ENCODE data around the gene PDSS2. TPM values are rescaled to one million over a fixed set of nuclear protein-coding genes. Genes with fewer than 3 reads are reported as not detected.

Gene PDSS2
- total and polyA plus RNA-seq, 2 of the 8 experiments (the other 6 are each of a cell fraction or from before 2014, with no cell fraction given) = 10.7 to 16.1 TPM

DNA sequence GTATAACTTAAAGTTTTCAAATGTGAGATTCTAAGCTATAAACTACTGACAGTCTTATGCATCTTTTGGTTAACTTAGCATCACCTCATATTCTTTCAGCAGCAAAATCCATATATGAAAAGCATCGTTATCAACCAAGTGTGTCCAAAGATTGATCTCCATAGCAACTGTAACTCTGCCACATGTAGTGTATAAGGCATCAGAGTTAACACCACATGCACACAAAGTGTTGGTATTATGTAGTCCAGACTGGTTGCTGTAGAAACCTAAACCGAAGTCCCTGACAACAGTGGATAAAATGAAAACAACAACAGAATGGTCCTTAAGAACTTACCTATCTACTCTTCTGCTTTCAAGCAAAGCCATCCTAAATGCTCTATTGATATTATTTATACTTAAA lies 39.6 kb downstream of the PDSS2 start:
- H3K9ac ChIP-seq (replicated peaks in 1 of 4; ENCODE audit: extremely low read depth in 1 of 4, low read depth in 3 of 4, low read length in 3 of 4) = no peak overlapping the region
- no peak for TF ChIP-seq TBP (IDR thresholded peaks at IDR 0.05; ENCODE audit: low read depth, low read length)
- no peak for TF ChIP-seq EGR1 (IDR thresholded peaks at IDR 0.05; ENCODE audit: borderline replicate concordance, low read depth, low read length)
- TF ChIP-seq, protein P1, sequence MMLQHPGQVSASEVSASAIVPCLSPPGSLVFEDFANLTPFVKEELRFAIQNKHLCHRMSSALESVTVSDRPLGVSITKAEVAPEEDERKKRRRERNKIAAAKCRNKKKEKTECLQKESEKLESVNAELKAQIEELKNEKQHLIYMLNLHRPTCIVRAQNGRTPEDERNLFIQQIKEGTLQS (IDR thresholded peaks at IDR 0.05; ENCODE audit: insufficient read depth, low read depth, low read length) = no peak
- no peak for TF ChIP-seq NRF1 (IDR thresholded peaks at IDR 0.05; ENCODE audit: low read depth, low read length)
- no peak for TF ChIP-seq POU5F1 (IDR thresholded peaks at IDR 0.05; ENCODE audit: low read depth, low read length)
- TF ChIP-seq, protein P2, sequence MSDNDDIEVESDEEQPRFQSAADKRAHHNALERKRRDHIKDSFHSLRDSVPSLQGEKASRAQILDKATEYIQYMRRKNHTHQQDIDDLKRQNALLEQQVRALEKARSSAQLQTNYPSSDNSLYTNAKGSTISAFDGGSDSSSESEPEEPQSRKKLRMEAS (IDR thresholded peaks at IDR 0.05) = no peak
- TF ChIP-seq YY1 (IDR thresholded peaks at IDR 0.05; ENCODE audit: low read depth, low read length) = no peak
- TF ChIP-seq EP300 (IDR thresholded peaks at IDR 0.05; ENCODE audit: borderline replicate concordance in 1 of 2, low read depth in 2 of 2, low read length in 2 of 2) = no peak
- no peak for TF ChIP-seq SIN3A (conservative IDR thresholded peaks at IDR 0.05 in 1 of 2, IDR thresholded peaks at IDR 0.05 in 1 of 2; ENCODE audit: low read depth in 1 of 2, low read length in 2 of 2)

More for the DNA sequence above, 39.6 kb downstream of the PDSS2 start:
- Histone ChIP-seq H3K56ac (replicated peaks; ENCODE audit: insufficient read length, low read depth, low read length) (no peak overlapping the region), H4K20me1 (replicated peaks in 1 of 2; ENCODE audit: control insufficient read depth in 1 of 2, insufficient read depth in 2 of 2, low read length in 2 of 2) (no peaks in the 10 kb centered on the region), H3K4ac (replicated peaks; ENCODE audit: insufficient read length, low read depth, low read length) (no peak overlapping the region), H3K23me2 (ENCODE audit: low read depth, low read length) (no peaks in the 10 kb centered on the region), H2BK12ac (ENCODE audit: low read depth, low read length) (no peak overlapping the region), H2BK120ac (replicated peaks; ENCODE audit: low read depth, low read length) (no peak overlapping the region), H3K14ac (ENCODE audit: insufficient read length) (no peak overlapping the region), H2AFZ (ENCODE audit: low read length) (no peak overlapping the region), H2BK5ac (ENCODE audit: low read depth, low read length) (no peak overlapping the region), H3K9me3 (ENCODE audit: insufficient read depth in 2 of 2, low read depth in 1 of 2, low read length in 1 of 2) (peaks cover 0 to under 1% of the 10 kb centered on the region in 2 experiments; a peak in 1 of 4 replicates), H2BK20ac (ENCODE audit: low read length) (no peak overlapping the region), H3K4me1 (replicated peaks in 1 of 4; ENCODE audit: control insufficient read depth in 3 of 4, insufficient read depth in 4 of 4, low read length in 3 of 4) (peaks cover 0 to 9% (median 3%) of the 10 kb centered on the region in 4 experiments; a peak in 1 of 7 replicates), H4K8ac (ENCODE audit: extremely low read depth, insufficient read depth, low read length) (no peak overlapping the region), H3K4me2 (ENCODE audit: insufficient read depth in 1 of 2, low read depth in 2 of 2, low read length in 2 of 2) (no peak overlapping the region), H3K27ac (ENCODE audit: low read depth, low read length) (no peak overlapping the region), H3K79me2 (ENCODE audit: control insufficient read depth in 1 of 2, insufficient read depth in 2 of 2, low read length in 2 of 2) (peaks cover 0 to 22% of the 10 kb centered on the region in 2 experiments; a peak in 3 of 4 replicates), H4K91ac (replicated peaks; ENCODE audit: insufficient read length, low read length) (no peak overlapping the region), H2BK15ac (ENCODE audit: low read length) (no peak overlapping the region), H3K23ac (ENCODE audit: insufficient read length) (no peak overlapping the region), H4K5ac (ENCODE audit: insufficient read length, low read depth, low read length) (no peak overlapping the region), H3K18ac (ENCODE audit: extremely low read depth, low read length) (no peak overlapping the region), H3K36me3 (ENCODE audit: control insufficient read depth in 2 of 4, insufficient read depth in 4 of 4, low read length in 3 of 4) (no peaks in the 10 kb centered on the region; a peak in 1 of 8 replicates), H3K27me3 (replicated peaks in 1 of 4; ENCODE audit: control insufficient read depth in 3 of 4, extremely low read depth in 1 of 4, insufficient read depth in 3 of 4, low read length in 3 of 4) (no peaks in the 10 kb centered on the region), H2AK5ac (ENCODE audit: low read depth, low read length) (no peak overlapping the region), H3K4me3 (ENCODE audit: extremely low read depth in 1 of 4, insufficient read depth in 2 of 4, low read depth in 3 of 4, low read length in 4 of 4) (no peak overlapping the region), H3K79me1 (ENCODE audit: low read depth, low read length) (no peaks in the 10 kb centered on the region)
- peak; percentile 60 for FAIRE-seq
- CTCF ChIA-PET (ENCODE audit: partially characterized antibody) = interaction anchor here (0.8 to 1.6 kb wide), 4 partner anchors 11 to 256 kb away, joined by 3 to 6 read pairs (median 3); no protein-coding TSS in a partner anchor
- WGBS, 2 experiments (ENCODE audit: extremely low coverage in 1 of 2, insufficient coverage in 1 of 2, insufficient read length in 1 of 2, insufficient replicate concordance in 2 of 2, low coverage in 1 of 2, low lambda C conversion rate in 2 of 2, missing lambda C conversion rate in 1 of 2) = 88% methylated on average over 2 of the region's 2 CpGs; no CpG with 5 or more reads in 1 of the 2 experiments
- no peak for DNase-seq (ENCODE audit: low read depth in 1 of 2, low spot score in 2 of 2)
- POLR2A ChIA-PET (ENCODE audit: partially characterized antibody) = no interaction called here
